ENCODE data around the gene HEY2.

HEY2 gene

GRCh38 chr6:125745281-125746018, 4.0 kb upstream of the HEY2 start:
- DNase-seq: no peak

- DNase-seq: no peak
These were observed 3.4 kb upstream of the HEY2 start for GRCh38 chr6:125746019-125746414.

- peak in 1 of 2 experiments; percentile 26 for DNase-seq
These were observed 2.5 kb upstream of the HEY2 start for GRCh38 chr6:125746731-125747588.

- DNase-seq: peak in 1 of 2 experiments; percentile 57
These were observed 1.6 kb upstream of the HEY2 start for GRCh38 chr6:125747589-125748405.

GRCh38 chr6:125748406-125749172, 843 bp upstream of the HEY2 start:
- DNase-seq: peak in 1 of 2 experiments; percentile 39

- DNase-seq: peak in 1 of 2 experiments; percentile 22
These were observed 646 bp downstream of the HEY2 start for GRCh38 chr6:125749865-125750691.

- no peak for DNase-seq
These were observed 1.4 kb downstream of the HEY2 start for GRCh38 chr6:125750692-125751333.

- DNase-seq: no peak
These were observed 2.0 kb downstream of the HEY2 start for GRCh38 chr6:125751334-125751916.

- DNase-seq: no peak
These were observed 3.3 kb downstream of the HEY2 start for GRCh38 chr6:125752773-125753172.

- DNase-seq: no peak
These were observed 3.9 kb downstream of the HEY2 start for GRCh38 chr6:125753218-125753936.

- DNase-seq: no peak
These were observed 4.5 kb downstream of the HEY2 start for GRCh38 chr6:125753937-125754259.

GRCh38 chr6:125754566-125754965, 5.1 kb downstream of the HEY2 start:
- DNase-seq: no peak

GRCh38 chr6:125759184-125759902, 9.9 kb downstream of the HEY2 start:
- peak; percentile 10 to 74 for DNase-seq

- DNase-seq: no peak
These were observed 10.6 kb downstream of the HEY2 start for GRCh38 chr6:125759959-125760457.

GRCh38 chr6:125764121-125764671, 14.8 kb downstream of the HEY2 start:
- no peak for DNase-seq

GRCh38 chr6:125765944-125766343, 16.5 kb downstream of the HEY2 start:
- no peak for DNase-seq

- no peak for DNase-seq
These were observed 17.2 kb downstream of the HEY2 start for GRCh38 chr6:125766641-125767040.

- no peak for DNase-seq
These were observed 19.8 kb downstream of the HEY2 start for GRCh38 chr6:125769147-125769783.

All from NCI-H526 (cell line).